HG02870 (cell line): Measurements from ENCODE around the gene MUC13.

Experiments used
- ATAC-seq: cut with Tn5 transposase; IDR thresholded peaks from one replicate; pipeline ENCODE4 v1.9.1; 2021; ENCODE audit warnings: mild to moderate bottlenecking, moderate library complexity; ENCODE audit not compliant: unreplicated experiment

The MUC13 gene

DNA sequence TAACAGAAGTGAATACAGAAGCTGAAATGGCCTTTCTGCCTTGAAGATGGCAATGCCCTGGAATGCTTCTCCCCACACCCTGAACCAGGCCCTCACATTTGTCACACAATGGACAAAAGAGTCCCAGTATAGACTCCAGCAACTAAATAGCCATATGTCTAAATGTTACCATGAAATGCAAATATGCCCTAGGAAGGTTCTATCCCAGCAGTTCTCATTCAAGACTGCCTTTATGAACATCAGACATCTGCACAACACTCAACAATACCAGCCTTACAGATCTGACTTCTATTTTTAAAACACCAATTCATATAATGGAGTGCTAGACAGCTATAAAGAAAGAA, 55.2 kb downstream of the MUC13 start:
- no peak for ATAC-seq

DNA sequence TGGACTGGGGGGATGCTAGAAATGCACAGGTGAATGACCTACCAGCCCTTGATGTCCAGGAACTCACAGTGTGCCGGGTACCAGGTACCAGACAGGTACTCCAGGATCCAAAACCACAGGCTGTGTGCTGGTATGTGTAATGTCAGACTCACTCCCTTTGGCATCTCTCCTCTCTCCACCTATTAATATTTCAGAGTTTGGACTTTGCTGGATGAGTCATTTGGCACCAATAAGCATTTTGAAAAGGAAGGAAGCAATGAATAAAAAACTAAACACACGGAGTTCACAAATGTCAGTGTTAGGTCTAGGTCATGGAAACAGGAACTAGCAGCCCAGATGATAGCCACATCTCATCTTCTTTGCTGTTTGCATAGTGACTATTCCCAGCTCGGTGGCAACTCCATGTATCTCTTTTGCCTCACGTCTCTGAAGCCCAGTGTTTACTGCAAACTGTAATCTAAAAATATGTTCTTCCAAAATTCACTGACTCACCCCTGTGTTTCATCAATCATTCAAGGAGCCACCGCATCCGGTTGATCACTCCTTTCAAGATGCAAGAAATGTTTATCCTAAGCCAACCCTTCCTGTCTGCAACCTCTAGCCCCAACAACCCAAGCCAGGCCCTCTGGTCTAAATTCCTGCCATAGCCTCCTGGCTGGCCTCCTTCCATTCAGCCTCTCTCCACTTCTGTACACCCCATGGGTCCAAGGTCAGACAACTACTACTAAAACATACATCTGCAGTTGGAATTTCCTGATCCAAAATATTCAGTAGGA, 55.8 kb downstream of the MUC13 start:
- no peak for ATAC-seq

DNA sequence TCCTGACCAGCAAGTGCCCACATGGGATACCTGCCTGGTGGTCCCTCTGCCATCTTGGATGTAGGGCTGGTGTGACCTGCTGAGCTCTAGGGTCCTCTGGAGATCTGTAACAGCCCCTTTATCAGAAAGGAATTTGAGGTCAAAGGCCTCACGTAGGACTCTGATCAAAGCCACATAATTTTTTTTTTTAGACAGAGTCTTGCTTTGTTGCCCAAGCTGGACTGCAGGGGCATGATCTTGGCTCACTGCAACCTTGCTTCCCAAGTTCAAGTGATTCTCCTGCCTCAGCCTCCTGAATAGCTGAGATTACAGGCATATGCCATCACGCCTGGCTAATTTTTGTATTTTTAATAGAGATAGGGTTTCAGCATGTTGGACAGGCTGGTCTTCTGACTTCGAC, 56.9 kb downstream of the MUC13 start:
- no peak for ATAC-seq

DNA sequence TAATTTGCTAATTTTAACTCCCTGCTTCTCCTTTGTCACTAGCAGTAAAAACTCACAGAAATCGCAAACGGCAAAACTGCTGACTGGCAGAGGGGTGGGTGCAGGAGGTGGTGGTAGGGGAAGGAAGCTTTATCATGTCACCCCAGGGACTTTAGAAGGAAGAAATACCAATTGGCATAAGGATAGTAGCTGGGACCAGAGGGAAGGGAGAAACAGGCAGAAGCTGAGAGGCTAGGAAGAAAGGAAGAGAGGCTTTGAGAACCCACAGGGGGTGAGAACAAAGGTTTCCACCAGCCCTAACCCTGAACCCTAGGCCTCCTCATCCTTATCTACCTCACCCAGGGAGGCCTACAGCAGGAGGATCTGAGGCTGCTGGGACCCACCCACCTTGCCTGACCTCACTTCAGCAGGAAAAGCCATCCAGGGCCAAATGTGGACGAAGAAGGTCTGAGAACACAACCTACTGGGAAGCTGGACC, 58.1 kb downstream of the MUC13 start:
- ATAC-seq = no peak

DNA sequence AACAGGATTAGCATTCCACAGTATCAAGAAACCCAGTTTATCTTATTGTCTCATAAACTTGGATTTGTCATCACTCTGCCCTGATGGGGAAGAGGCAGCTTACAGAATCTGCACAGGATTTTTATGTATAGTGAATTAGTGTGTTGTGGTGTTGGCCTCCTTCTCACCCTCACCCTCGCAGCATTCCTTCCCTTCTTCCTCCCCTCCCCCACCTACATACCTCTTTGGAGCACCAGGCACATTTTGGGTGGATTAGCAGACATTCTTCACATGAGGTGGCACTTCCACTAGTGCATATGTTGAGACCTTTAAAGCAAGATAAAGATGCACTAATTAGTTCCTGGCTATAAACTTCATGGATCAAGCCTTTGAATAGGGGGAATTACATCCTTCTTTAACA, 61.3 kb downstream of the MUC13 start:
- no peak for ATAC-seq

DNA sequence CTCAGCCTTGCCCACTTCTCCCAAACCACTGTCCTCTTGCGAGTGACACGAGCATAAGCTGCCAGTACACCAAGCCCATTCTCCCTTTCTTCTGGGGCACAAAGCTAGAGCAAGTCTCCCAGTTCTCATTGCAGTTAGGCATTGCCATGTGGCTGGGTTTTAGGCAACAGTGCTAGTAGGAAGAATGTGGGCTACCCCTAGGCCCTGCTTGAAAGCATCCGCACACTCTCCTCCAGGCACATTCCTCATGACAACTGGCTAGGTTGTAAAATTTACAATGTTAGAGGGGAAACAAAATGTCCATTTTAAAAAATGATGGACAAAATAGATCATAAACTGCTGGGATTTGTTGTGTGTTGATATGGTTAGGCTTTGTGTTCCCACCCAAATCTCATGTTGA, 67.0 kb downstream of the MUC13 start:
- ATAC-seq = no peak

DNA sequence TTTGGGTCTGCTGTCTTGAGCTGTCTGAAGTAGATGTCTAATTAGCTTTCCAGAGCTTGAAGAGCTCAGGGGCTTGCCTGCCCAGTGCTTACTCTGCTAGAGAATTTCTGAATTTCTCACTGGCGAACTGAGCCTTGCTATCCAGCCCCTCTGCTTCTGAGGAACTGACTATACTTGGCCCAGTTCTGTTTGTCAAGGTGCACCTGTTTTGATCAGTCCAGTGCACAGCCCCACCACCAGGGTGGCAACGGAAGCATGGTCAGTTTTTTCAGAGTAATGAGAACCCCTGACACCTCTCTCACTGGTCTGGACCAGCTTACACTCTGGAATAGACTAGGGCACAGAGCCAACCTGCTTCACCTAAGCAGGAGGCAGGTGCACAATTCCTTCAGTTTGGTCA, 72.5 kb downstream of the MUC13 start:
- ATAC-seq = no peak

DNA sequence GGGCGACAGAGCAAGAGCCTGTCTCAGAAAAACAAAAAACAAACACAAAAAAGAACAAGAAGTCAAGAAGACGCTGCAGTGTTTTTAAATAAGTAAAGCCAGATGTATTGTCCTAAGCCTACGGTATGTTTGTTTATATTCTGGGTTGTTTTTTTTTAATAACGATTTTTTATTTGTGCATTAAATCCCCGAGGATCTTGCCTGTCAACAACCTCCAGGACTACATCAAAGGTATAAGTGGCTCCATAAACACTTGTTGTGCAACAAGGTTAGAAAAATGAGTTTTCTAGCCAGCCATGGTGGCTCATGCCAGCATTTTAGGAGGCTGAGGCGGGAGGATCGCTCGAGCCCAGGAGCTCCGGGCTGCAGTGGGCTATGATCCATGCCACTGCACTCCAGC, 73.5 kb downstream of the MUC13 start:
- ATAC-seq = no peak

DNA sequence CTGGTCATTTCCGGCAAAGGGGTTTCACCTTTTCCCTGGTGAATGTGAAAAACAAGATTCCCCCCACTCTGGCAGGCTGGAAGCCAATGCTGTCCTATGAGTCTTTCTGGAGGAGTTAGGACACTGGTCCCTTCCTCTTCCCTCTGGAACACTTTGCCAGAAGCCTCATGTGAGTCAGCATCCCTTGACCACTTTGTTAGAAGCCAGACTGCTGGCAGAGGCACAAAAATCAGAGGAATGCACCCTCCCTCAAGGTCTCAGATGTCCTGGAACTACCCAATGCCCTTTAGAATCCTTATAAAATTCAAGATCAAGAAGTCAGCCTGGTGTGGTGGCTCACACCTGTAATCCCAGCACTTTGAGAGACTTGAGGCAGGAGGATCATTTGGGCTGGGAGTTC, 74.0 kb downstream of the MUC13 start:
- no peak for ATAC-seq

DNA sequence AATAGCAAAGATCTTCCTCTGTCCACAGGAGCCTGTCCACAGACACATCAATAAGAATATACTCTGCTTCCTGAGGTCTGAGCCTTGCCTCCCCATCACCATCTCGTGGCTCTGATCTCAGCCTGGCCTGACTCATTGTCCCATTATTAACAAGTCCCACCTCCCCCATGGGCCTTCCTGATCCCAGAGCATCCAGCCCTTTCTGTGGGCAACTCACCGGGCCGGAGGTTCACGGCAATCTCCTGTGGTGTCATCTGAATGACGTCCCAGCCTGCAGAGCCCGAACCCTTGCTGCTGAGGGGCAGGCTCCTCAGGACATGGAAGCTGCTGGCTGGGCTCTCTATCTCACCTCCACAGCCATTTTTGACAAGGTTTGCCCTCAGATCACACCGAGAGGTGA, 75.5 kb downstream of the MUC13 start:
- no peak for ATAC-seq

DNA sequence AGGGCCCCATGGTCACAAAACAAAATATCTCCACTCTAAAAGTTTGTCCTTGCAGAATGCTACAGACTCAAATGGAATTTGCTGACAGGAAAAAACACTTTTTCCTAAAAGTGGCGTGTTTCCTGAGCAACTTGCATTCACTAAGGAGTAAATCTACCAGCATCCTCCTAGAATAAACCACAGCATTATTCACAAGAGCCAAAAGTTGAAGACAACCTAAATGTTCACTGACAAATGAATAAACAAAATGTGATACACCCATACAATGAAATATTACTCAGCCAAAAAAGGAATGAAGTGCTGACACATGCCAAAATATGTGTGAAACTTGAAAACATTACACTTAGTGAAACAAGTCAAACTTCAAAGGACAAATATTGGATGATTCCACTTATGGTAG, 76.3 kb downstream of the MUC13 start:
- ATAC-seq = no peak

DNA sequence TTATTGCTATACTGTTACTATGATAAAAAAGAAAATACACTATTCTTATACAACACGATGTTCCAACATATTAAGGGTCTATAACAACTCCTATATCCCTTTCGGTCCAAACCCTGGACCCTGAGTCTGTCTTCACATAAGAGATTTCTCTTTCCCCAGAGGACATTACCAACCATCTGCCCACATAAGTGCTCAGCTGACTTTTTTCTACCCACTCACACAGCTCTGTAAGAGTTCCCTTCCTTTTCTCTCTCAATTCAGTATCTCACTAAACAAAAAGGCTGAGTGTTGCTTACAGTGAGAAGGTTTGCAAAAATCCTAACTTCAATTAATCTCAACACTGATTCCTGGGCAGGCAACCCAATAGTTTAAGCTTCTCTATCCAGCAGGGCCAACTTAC, 77.9 kb downstream of the MUC13 start:
- no peak for ATAC-seq
